ENCODE results near the gene TBL2.
"Not testable (repeated sequence)": the region's sequence is repeated elsewhere in the genome, so short reads cannot be mapped to it uniquely, and the experiment has no call there.

The TBL2 gene, protein sequence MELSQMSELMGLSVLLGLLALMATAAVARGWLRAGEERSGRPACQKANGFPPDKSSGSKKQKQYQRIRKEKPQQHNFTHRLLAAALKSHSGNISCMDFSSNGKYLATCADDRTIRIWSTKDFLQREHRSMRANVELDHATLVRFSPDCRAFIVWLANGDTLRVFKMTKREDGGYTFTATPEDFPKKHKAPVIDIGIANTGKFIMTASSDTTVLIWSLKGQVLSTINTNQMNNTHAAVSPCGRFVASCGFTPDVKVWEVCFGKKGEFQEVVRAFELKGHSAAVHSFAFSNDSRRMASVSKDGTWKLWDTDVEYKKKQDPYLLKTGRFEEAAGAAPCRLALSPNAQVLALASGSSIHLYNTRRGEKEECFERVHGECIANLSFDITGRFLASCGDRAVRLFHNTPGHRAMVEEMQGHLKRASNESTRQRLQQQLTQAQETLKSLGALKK

DNA sequence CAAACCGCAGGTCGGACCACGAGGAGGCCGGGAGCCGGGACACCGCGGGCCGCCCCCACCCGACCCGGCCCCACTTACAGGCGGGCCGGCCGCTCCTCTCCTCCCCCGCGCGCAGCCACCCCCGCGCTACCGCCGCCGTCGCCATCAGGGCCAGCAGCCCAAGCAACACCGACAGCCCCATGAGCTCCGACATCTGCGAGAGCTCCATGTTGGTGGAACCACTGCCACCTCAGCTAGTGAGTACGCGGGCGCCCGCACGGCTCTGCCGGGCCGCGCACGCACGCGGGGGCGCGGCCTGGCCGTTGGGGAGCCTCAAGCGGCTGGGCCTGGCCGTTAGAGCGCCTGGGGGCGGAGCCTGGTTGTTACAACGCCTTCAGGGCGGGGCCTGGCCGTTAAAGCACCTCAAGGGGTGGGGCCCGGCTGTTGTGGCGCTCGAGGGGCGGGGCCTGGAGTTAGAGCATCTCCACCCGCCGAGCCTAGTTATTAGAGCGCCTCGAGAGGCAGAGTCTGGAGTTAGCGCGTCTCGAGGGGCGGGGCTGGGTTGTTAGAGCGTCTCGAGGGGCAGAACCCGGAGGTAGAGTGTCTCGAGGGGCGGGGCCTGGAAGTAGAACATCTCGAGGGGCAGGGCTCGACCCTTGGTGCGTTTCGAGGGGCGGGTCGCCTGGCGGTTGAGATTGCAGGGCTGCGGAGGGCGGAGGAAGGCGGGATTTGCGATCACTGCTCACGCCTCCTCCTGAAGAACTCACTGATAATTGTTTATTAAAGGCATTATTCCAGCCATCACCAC lies at the start of gene TBL2:
TBL2 (minus strand) TSS at position 238 of the 787 bp plus-strand sequence; CDS start at position 208, 30 bp downstream.
- DNase-seq = peak; percentile 98

DNA sequence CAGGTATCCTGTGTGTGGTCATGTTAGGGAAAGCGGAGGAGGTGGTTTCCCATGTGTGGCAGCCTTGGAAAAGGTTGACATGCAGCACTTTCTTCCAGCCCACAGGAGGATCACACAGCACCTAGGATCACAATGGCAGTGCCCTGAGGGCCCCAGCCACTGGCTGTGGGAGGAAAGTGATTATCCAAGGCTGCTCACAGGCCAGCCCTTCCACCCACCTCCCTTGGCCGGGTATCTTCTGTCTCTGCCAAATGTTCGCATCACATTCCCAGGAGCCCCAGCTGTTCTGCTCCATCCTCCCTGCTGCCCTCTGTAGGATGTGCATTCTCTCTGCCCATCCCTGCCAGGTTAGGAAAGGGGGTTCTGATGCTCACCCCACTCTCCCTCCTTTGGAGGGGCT lies 48.4 kb upstream of the TBL2 start:
- DNase-seq = no peak

DNA sequence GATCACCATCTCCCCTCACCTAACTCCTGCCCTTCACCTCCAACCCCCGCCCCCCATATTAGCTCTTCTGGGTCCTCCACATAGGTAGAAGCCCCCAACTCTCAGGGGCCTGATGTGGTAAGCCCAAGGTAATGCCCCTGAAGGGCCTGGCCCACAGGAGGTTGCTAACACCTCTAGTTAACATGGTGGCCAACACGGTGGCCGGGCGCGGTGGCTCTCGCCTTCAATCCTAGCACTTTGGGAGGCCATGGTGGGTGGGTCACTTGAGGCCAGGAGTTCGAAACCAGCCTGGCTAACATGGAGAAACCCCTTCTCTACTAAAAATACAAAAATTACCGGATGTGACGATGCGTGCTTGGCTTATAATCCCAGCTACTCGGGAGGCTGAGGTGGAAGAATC lies 46.9 kb upstream of the TBL2 start:
- no peak for DNase-seq

DNA sequence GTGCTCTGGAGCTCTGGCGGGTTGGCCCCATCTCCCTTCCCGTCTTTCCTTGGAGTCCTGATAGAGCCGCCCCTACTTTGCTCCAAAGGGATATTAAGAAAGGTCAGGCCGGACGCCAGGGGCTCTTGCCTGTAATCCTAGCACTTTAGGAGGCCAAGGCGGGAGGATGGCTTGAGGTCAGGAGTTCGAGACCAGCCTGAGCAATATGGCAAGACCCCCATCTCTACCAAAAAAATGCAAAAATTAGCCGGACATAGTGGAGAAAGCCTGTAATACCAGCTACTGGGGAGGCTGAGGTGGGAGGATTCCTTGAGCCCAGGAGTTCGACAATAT lies 46.3 kb upstream of the TBL2 start:
- no peak for DNase-seq

DNA sequence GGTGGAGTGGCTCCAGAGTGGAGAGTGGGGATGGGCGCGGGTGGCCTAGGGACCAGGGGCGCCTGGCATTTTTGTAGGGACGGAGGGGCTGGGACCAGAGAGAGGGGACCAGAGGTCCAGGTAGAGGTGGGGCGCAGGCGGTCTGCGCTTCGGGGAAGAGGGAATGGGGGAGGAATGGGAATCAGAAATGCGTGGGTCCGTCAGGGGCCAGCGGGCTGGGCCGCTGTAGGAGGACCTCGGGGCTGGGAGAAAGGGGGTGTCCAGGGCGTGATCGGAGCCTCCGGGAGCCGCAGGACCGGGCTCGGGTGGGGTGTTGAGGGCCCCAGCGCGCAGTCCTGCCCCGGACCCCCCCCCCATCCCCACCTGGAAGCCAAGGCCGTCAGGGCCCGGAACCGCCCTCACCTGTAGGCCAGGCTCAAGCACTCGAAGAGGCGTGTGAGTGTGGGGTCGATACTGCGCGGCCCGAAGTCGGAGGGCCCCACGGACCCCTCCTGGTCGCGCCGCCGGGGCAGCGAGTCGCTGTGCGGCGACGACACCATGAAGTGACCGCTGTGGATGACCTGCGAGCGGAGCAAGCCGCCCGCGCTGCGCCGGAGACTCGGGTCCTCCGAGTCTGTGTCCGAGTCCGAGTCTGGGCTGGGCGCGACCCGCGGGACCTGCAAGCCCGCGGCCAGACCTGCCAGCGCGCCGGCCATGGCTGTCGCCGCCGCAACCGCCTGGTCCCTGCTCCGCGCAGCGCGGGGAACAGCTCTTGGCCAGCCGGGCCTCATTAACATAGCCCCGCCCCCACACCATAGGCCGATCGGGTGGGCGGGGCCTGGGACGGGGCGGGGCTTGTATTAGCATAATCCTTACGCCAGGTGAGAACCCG lies 45.7 kb upstream of the TBL2 start, which contains the start of gene MLXIPL:
MLXIPL (minus strand) TSS at position 725 of the 871 bp plus-strand sequence; CDS start at position 695, 30 bp downstream.
- DNase-seq = peak; percentile 21

DNA sequence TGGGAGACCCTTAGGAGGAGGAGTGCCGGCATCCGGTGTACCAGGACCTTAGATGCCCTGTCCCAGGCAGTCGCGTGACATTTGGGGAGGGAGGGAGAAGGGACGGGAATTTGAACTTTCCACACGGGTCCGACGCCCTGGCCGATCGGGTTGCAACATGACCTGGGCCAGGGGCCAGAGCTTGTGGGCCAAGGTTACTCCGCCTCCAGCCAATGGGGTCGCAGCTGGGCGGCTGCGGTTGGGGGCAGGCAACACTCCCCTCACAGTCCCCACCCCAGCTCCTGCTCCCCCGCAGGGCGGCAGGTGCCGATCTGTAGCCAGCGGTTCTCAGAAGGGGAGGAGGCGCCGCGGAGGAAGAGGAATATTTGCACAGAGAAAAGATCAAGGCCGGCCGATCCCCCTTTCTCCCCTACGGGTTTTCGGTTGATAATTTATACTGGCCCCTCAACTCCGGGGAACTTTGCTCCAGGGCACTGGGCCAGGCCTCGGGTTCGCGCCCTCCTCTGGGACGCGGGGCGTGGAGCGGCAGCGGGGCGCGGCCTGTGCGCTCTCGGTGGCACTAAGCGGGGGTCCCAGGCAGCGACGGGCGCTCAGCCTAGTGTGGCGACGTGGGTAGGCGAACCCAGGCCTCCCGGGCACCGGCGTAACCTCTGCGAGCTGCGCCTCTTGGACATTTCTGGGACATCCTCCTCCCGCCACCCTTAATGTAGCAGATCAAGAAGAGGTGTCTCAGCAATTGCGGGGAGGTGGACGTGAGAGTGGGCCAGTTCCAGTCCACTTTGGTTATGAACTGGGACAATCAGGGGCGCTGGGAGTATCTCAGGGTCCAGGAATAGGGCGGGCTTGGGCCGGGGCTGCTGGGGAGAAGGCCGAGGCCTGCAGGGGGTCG lies 44.8 kb upstream of the TBL2 start:
- no peak for DNase-seq

DNA sequence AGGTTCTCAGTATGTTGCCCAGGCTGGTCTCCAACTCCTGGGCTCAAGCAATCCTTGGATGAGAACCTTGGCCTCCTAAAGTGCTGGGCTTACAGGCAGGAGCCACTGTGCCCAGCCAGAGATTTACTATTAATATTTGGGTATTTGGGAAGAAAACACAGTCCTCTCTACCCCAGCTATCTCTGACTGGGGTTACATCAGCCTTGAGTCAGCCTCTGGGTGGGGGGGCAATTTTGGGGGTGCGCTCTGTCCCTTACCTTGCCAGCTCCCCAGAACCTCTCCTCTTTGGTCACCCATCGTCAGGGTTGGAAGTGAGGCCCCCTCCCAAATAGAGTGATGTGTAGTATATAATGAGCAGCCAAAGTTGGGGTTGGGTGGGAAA lies 44.1 kb upstream of the TBL2 start:
- DNase-seq = no peak

DNA sequence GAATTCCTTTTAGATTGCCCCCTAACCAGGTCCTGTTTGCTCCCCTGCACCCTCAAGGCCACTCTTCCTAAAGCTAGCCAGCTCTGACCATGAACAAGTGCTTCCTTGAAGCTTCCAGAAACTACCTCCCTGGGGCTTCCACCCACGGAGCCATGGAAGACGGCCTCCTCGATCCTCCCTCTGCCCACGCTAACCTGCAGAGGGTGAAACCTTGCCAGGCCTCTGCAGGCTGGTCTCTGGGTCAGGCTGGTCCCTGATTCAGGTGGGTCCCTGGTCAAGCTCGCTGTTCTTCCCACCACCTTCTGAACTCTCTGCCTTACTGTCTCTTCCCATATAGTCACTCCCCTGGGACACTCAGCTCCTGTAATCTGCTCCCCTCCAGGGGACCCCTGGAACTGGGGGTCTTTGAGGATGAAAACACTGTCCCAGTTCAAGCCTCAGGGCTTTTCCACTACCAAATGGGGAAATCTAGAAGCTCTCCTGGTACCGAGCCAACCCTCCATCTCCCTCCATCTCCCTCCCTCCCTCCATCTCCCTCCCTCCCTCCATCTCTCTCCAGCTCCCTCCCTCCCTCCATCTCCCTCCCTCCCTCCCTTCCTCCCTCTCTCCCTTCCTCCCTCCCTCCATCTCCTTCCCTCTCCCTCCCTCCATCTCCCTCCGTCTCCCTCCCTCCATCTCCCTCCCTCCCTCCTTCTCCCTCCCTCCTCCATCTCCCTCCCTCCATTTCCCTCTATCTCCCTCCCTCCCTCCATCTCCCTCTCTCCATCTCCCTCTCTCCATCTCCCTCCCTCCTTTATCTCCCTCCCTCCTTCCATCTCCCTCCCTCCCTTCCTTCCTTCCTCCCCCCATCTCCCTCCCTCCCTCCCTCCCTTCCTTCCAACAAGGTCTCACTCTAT lies 43.0 kb upstream of the TBL2 start:
- DNase-seq = no peak

DNA sequence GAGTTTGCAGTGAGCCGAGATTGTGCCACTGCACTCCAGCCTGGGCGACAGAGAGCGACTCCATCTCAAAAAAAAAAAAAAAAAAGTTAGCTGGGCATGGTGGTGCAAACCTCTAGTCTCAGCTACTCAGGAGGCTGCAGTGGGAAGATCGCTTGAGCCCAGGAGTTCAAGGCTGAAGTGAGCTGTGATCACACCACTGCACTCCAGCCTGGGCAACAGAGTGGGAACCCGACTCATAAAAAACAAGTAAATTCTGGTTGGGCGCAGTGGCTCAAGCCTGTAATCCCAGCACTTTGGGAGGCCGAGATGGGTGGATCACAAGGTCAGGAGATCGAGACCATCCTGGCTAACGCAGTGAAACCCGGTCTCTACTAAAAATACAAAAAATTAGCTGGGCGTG lies 41.0 kb upstream of the TBL2 start:
- DNase-seq = not testable (repeated sequence)

DNA sequence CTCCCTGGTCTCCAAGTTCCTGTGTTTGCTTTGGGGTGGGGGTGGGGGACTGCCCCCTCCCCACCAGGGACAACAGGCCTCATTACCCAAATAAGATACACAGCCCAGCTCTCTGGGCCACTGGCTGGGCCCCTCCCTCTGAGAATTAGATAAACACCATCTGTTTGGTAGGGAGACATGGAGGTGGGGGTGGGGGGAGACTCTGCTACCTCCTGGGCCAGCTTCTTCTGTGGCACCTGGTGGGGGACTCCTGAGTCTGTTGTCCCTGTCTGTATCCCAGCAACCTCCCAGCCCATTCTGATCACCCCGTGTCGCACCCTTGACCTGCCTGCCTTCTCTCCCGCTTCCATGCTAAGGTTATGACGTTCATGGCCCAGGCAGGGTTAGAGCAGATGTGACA lies 40.2 kb upstream of the TBL2 start:
- no peak for DNase-seq

DNA sequence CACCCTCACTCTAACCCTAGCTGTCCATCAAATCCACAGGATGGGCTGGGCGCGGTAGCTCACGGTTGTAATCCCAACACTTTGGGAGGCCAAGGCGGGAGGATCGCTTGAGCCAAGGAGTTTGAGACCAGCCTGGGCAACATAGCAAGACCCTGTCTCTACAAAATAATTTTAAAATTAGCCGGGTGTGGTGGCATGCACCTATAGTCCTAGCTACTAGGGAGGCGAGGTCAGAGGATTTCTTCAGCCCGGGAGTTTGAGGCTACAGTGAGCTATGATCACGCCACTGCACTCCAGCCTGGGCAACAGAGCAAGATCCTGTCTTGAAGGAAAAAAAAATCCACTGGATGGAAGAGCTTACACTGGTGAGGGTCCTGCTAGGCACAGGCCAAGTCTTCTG lies 39.1 kb upstream of the TBL2 start:
- DNase-seq = not testable (repeated sequence)

DNA sequence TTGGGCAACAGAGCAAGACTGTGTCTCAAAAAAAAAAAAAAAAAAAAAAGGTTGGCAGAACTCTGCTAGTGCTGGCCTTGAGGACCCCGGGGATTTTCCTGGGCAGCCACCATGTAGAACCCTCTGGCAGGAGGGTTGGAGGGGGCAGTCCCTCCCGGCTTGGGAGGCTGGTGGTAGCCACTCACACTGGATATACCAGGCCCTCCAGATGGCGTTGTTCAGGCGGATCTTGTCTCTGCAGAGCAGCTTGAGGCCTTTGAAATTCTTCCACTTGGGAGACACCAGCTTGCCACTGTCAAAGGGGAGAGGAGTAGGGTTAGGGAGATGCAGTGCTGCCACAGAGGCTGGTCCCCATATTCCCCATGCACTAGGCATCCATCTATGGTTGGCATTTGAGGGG lies 37.5 kb upstream of the TBL2 start:
- peak; percentile 13 for DNase-seq

DNA sequence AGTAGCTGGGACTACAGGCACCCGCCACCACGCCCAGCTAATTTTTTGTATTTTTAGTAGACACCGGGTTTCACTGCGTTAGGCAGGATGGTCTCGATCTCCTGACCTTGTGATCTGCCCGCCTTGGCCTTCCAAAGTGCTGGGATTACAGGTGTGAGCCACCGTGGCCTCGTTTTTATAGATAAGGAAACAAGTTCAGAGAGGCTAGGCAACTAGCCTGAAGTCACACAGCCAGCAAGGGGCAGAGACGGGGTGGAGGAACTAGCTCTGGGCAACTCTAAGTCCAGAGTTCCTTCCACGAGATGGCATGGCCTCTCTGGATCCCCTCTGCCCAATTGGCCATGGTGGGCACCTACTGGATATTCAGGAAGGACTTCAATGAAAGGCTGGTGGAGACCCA lies 36.6 kb upstream of the TBL2 start:
- DNase-seq = not testable (repeated sequence)

DNA sequence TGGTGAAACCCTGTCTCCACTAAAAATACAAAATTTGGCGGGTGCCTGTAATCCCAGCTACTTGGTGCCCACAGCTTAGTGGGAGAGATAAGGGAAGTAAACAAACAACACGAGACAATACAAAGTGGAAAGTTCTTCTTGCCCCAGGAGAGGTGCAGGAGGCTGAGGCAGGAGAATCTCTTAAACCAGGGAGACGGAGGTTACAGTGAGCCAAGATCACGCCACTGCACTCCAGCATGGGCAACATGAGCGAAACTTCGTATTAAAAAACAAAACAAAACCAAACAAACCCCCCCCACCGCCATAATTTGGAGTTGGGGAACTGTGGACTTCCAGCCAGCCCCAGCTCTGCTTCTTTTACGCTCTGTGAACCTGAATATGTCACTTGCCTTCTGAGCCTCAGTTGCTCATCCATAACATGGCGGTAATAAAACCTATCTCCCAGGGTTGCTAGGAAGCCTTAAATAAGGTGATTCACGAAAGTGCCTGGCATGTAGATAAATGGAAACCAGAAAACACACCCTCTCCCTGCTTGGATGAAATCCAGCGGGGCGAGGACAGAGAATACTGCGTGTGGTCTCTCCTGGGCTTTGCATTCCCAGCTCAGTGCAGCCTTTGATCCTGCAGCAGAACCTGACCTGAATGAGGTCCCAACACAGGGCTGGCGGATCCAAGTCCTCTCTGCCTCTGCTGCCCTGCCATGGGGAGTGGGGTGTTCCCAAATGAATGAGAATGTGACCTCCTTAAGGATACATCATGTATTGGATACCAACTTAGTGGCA lies 35.8 kb upstream of the TBL2 start:
- peak; percentile 13 for DNase-seq

DNA sequence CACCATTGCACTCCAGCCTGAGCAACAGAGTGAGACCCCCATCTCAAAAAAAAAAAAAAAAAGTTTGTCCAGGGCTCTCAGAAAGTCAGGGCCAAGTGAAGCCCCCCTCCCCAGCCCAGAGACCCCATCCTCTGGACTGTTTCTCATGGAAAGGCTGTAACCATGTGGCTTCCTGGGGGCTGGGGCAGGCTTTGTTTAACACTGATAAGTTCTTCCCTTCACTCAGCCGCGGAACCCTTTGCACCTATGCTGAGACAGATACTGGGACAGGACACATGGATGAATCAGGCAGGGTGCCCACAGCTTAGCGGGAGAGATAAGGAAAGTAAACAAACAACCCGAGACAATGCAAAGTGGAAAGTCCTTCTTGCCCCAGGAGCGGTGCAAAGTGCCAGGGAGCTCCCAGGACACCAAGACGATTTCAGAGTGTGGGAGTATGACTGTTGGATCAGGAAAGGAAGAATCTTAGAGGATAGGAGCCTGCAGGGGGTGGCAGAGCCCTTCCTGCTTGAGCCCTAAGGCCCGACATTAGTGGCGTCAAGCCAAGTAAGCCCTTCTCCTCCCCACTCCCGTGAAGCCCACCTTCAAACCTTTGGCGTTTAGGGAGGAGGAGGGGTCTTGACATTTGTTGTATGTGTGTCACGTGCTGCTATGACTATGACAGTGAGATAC lies 34.4 kb upstream of the TBL2 start:
- DNase-seq = peak; percentile 18

DNA sequence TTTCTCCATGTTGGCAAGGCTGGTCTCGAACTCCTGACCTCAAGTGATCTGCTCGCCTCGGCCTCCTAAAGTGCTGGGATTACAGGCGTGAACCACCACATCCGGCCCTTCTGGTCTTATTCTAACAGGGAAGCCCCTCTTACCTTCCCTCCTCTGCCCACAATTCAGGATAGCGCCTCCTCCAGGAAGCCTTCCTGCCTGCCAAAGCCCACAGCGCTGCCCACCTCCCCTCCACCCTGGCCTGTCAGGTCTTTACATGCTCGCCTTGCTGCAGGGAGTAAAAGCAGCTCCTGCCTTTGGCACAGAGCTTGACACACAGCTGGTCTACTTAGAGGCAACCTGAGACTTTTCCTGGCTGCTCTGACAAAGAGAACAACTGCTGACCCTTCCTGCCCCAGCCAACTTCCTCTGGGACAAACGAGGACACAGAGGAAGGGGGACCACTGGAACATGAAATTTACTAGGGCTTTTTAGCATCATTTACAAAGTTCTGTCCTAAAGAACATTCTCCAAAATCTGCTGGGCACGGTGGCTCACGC lies 32.7 kb upstream of the TBL2 start:
- no peak for DNase-seq

DNA sequence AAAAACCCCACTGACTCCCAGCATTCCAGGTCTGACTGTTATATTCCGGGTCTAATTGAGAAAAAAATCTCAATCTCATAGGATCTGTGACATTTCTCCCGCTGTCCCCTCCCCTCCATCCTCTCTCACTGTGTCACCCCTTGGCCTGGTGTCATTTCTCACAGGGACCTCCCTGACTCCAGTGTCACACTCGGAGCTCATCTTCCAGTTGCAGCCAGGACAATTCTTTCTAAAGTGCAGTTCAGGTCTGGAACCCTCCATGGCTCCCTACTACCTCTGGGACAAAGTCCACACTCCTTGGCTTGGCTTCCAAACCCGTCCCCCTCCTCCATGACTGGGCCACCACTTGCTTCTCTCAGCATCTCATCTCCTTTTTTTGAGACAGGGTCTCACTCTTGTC lies 31.7 kb upstream of the TBL2 start:
- no peak for DNase-seq

DNA sequence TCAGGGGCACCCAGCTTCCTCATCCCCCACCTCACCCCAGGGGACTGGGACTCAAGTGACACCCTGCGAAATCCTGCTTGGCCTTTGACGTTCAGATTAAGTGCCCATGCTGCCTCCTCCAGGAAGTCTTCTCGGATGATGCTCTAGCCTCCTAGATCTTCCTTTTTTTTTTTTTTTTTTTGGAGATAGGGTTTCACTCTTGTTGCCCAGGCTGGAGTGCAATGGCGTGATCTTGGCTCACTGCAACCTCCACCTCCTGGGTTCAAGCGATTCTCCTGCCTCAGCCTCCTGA lies 29.3 kb upstream of the TBL2 start:
- DNase-seq = not testable (repeated sequence)

Measured in fibroblast of upper back skin (primary cell).